Jurkat, Clone E6-1 (cell line): ENCODE measurements around the gene PPARD.
"Not testable (repeated sequence)": the region's sequence is repeated elsewhere in the genome, so short reads cannot be mapped to it uniquely, and the experiment has no call there.

Experiments
- DNase-seq: peaks from one replicate; pipeline ENCODE4 v3.0.0-alpha.2; 2011; ENCODE audit warnings: low read depth, low spot score
- H3K4me3 ChIP-seq: 2 replicates; pipeline ENCODE4 v1.5.1; 2011; ENCODE audit warnings: mild to moderate bottlenecking, low read length, control low read depth, moderate library complexity

PPARD gene

DNA sequence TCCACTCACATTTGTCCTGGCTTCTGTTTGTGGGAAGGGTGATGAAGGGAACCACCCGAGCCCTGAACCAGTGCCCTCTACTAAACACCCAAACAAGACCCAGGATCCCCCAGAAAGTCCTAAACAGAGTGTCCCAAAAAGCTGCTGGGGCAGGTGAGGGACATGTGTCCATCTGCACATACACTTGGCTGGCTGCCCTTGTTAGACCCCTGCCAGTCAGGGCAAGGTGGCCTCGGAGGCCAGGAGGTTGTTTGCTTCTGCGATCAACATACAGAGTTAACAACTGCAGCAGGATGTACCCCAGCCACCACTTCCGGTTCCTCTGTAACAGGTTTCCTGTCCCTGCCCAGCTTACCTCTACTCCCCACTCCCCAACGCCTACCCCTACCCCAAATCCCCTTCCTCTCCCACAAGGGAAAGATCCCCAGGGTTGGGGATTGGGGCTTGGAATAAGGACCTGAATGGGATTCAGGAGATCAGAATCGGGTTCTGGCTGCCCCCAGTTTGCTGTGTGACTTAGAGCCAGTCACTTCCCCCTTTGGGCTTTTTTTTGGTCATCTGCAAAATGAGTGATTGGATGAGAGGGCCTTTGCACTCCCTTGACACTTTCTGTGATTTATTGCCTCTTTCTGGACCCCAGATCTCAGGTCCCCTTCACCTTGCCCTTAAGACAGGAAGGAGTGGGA is 30.8 kb upstream of the PPARD start:
- H3K4me3 ChIP-seq: peak overlapping the region; percentile 48
- DNase-seq: peak; percentile 86

- H3K4me3 ChIP-seq: peak overlapping the region; percentile 48
- DNase-seq: no peak
Observed at GRCh38 chr6:35312076-35312800, 30.1 kb upstream of the PPARD start.

DNA sequence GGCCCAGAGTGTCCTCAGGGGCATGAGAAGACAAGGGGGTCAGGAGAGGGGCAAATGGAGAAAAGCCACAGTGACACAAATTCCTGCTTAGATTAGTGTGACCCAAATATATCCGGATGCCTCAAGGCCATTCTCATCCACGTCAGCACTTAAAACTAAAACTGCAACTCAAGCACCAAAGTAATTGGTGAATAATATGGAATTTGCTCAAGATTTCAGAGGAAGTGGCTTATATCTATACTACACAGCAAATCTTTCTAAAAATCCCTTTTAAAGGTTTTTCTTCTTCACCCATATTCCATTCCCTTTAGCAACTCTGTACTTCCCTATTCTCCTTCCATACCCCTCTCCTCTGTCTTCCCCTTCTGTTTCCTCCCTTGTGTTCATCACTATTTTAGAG is 29.6 kb upstream of the PPARD start:
- no peak for DNase-seq
- H3K4me3 ChIP-seq: no peak overlapping the region

- no peak for DNase-seq
- H3K4me3 ChIP-seq: no peak overlapping the region
Observed at GRCh38 chr6:35317483-35318195, 24.7 kb upstream of the PPARD start.

DNA sequence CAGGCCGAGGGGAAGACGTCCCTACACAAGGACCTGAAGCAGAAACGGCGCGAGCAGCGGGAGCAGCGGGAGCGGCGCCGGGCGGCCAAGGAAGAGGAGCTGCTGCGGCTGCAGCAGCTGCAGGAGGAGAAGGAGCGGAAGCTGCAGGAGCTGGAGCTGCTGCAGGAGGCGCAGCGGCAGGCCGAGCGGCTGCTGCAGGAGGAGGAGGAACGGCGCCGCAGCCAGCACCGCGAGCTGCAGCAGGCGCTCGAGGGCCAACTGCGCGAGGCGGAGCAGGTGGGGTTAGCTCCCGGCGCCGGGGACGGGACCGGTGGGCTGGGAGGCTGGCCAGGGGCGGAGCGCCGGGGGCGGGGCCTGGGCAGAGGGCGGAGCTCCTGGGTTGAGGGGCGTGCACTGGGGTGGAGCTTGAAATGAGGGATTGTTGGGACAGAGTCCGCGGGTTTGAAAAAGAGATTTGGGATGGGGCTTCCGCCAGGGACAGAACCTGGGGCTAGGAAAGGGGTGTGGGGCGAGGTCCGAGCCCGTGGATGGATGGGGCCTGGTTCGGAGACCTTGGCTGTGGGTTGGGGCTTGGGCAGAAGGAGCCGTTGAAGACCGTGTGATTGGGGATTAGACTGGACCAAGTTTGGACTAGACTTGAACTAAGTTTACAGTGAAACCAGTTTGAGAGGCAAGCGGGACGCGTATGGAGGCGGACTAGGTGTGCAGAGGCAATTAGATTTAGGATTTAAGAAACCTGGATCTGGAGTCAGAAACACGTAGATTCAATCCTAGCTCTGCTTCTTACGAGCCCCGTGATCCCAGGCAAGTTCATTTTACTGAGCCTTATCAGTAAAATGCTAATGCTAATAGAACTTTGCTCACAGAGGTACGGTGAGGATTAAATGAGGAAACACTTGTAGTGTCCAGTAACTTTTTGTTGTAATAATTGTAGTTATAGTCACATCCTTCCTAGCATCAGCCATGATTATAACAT is 23.9 kb upstream of the PPARD start:
- no peak for DNase-seq
- H3K4me3 ChIP-seq: no peak overlapping the region

DNA sequence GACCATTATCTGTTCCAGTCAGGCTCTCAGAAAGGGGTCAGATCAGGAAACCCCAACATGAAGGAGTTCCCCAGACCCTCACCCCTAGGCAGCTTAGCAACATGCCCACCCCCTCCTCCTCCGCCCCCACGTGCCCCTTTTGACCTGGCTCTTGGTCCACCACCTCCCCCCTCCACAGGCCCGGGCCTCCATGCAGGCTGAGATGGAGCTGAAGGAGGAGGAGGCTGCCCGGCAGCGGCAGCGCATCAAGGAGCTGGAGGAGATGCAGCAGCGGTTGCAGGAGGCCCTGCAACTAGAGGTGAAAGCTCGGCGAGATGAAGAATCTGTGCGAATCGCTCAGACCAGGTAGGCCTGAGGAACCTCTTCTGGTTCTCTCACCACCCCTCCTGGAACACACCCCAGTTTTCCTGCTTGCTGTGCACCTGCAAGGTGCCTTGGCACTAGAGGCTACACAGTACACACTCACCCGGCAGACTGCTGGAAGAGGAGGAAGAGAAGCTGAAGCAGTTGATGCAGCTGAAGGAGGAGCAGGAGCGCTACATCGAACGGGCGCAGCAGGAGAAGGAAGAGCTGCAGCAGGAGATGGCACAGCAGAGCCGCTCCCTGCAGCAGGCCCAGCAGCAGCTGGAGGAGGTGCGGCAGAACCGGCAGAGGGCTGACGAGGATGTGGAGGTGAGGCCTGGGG is 22.9 kb upstream of the PPARD start:
- H3K4me3 ChIP-seq: no peak overlapping the region
- no peak for DNase-seq

GRCh38 chr6:35320031-35320410 is 22.3 kb upstream of the PPARD start:
- DNase-seq: no peak

GRCh38 chr6:35321091-35321490 is 21.3 kb upstream of the PPARD start:
- H3K4me3 ChIP-seq: no peak overlapping the region
- no peak for DNase-seq

More at GRCh38 chr6:35320031-35320410, 22.3 kb upstream of the PPARD start:
- H3K4me3 ChIP-seq: no peak overlapping the region

GRCh38 chr6:35327349-35328027 is 14.9 kb upstream of the PPARD start:
- H3K4me3 ChIP-seq: no peak overlapping the region
- DNase-seq: peak; percentile 56

DNA sequence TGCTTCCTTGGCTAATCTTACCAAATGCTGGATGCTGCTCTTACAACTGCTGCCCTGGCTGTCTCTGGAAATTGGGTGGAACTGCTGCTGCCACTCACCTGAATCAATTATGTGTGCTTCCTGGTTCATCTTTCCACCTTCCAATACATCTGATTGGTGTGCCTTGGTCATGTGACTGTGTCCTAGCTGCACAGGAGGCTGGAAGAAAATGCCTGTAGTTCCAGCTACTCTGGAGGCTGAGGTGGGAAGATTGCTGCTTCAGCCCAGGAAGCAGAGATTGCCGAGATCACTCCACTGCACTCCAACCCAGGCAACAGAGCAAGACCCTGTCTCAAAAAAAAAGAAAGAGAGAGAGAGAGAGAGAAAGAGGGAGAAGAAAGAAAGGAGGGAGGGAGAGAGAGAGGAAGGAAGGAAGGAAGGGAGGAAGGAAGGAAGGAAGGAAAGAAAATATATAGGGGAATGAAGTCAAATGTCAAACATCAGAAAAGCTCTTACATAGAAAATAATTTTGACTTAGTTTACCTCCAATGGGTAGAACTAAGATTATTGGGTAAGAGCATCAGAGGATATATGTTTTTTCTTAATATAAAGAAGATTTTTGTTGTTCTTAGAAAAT is 14.1 kb upstream of the PPARD start:
- H3K4me3 ChIP-seq: no peak overlapping the region
- DNase-seq: no peak

GRCh38 chr6:35328965-35329364 is 13.4 kb upstream of the PPARD start:
- H3K4me3 ChIP-seq, DNase-seq: not testable (repeated sequence)

- no peak overlapping the region for H3K4me3 ChIP-seq
- DNase-seq: no peak
Observed at GRCh38 chr6:35330541-35331119, 11.7 kb upstream of the PPARD start.

DNA sequence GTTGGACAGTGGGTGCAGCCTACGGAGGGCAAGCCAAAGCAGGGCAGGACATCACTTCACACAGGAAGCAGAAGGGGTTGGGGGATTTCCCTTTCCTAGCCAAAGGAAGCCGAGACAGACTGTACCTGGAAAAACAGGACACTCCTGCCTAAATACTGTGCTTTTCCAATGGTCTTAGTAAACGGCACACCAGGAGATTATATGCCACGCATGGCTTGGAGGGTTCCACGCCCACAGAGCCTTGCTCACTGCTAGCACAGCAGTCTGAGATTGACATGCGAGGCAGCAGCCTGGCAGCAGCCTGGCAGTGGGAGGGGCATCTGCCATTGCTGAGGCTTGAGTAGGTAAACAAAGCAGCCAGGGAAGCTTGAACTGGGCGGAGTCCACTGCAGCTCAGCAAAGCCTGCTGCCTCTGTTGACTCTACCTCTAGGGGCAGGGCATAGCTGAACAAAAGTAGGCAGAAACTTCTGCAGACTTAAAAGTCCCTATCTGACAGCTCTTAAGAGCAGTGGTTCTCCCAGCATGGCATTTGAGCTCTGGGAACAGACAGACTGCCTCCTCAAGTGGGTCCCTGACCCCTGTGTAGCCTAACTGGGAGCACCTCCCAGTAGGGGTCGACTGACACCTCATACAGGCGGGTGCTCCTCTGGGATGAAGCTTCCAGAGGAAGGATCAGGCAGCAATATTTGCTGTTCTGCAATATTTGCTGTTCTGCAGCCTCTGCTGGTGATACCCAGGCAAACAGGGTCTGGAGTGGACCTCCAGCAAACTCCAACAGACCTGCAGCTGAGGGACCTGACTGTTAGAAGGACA is 10.1 kb upstream of the PPARD start:
- not testable (repeated sequence) for H3K4me3 ChIP-seq
- DNase-seq: peak; percentile 72

DNA sequence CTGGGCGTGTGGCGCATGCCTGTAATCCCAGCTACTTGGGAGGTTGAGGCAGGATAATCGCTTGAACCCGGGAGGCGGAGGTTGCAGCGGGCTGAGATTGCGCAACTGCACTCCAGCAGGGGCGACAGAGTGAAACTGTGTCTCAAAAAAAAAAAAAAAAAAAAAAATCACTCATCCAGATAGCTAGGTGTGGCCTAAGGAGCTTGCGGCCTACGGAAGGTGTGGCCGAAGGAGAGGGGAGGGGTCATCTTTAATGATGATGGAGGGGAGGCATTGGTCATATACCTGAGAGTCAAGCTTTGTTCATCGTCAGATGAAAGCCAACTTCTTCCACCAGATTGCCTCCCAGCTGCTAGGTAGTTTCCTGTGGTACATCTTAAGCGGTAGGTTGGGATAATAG is 801 bp upstream of the PPARD start:
- H3K4me3 ChIP-seq: no peak overlapping the region
- DNase-seq: no peak

GRCh38 chr6:35343092-35343834 is 905 bp downstream of the PPARD start:
- no peak for DNase-seq

More at GRCh38 chr6:35343092-35343834, 905 bp downstream of the PPARD start:
- H3K4me3 ChIP-seq: peak overlapping the region; percentile 68
